ENCODE results near the gene IGF2BP1. TPM values are rescaled to one million over a fixed set of nuclear protein-coding genes. Genes with fewer than 3 reads are reported as not detected.
"Not testable (repeated sequence)": the region's sequence is repeated elsewhere in the genome, so short reads cannot be mapped to it uniquely, and the experiment has no call there.

The IGF2BP1 gene
- total RNA-seq, 6 experiments from 2014 or later, result 26.5 to 65.4 (median 60.0) TPM

GRCh38 chr17:49002331-49002730 is 5.1 kb downstream of the IGF2BP1 start:
- TF ChIP-seq CTCF (IDR thresholded peaks at IDR 0.05), result no peak
- peak overlapping the region; percentile 51 for H3K27ac Mint-ChIP-seq
- H3K4me3 Mint-ChIP-seq, result peak overlapping the region; percentile 83
- H3K36me3 Mint-ChIP-seq (ENCODE audit: low read depth), result peaks cover 29% of the 10 kb centered on the region
- H3K4me1 Mint-ChIP-seq (ENCODE audit: low read depth), result peaks cover 74% of the 10 kb centered on the region
- H3K9me3 Mint-ChIP-seq, result no peaks in the 10 kb centered on the region
- no peak for DNase-seq
- H3K27me3 Mint-ChIP-seq (ENCODE audit: insufficient read depth), result peaks cover 21% of the 10 kb centered on the region

GRCh38 chr17:49002766-49003165 is 5.6 kb downstream of the IGF2BP1 start:
- peak overlapping the region; percentile 51 for H3K27ac Mint-ChIP-seq
- H3K9me3 Mint-ChIP-seq, result no peaks in the 10 kb centered on the region
- peaks cover 29% of the 10 kb centered on the region for H3K36me3 Mint-ChIP-seq (ENCODE audit: low read depth)
- H3K27me3 Mint-ChIP-seq (ENCODE audit: insufficient read depth), result peaks cover 23% of the 10 kb centered on the region
- H3K4me1 Mint-ChIP-seq (ENCODE audit: low read depth), result peaks cover 74% of the 10 kb centered on the region
- peak overlapping the region; percentile 83; the same call in 1 of the 2 replicates for H3K4me3 Mint-ChIP-seq
- no peak for DNase-seq
- no peak for TF ChIP-seq CTCF (IDR thresholded peaks at IDR 0.05)

GRCh38 chr17:49003557-49004511 is 6.6 kb downstream of the IGF2BP1 start:
- Mint-ChIP-seq H3K9me3 (no peaks in the 10 kb centered on the region), H3K27me3 (ENCODE audit: insufficient read depth) (peaks cover 26% of the 10 kb centered on the region), H3K36me3 (ENCODE audit: low read depth) (peaks cover 25% of the 10 kb centered on the region), H3K27ac (peak overlapping the region; percentile 68), H3K4me1 (ENCODE audit: low read depth) (peaks cover 78% of the 10 kb centered on the region), H3K4me3 (peak overlapping the region; percentile 83)
- no peak for TF ChIP-seq CTCF (IDR thresholded peaks at IDR 0.05)
- DNase-seq, result no peak

GRCh38 chr17:49005140-49005539 is 8.0 kb downstream of the IGF2BP1 start:
- H3K4me1 Mint-ChIP-seq (ENCODE audit: low read depth), result peaks cover 65% of the 10 kb centered on the region
- peaks cover 21% of the 10 kb centered on the region; the same call in 1 of the 2 replicates for H3K27me3 Mint-ChIP-seq (ENCODE audit: insufficient read depth)
- H3K4me3 Mint-ChIP-seq, result no peak overlapping the region
- H3K36me3 Mint-ChIP-seq (ENCODE audit: low read depth), result peaks cover 13% of the 10 kb centered on the region
- no peaks in the 10 kb centered on the region for H3K9me3 Mint-ChIP-seq
- TF ChIP-seq CTCF (IDR thresholded peaks at IDR 0.05), result no peak
- H3K27ac Mint-ChIP-seq, result no peak overlapping the region; the same call in 1 of the 2 replicates
- DNase-seq, result no peak

- H3K4me1 Mint-ChIP-seq (ENCODE audit: low read depth), result peaks cover 45% of the 10 kb centered on the region
- H3K4me3 Mint-ChIP-seq, H3K9me3 Mint-ChIP-seq, H3K27ac Mint-ChIP-seq, DNase-seq: not testable (repeated sequence)
- H3K36me3 Mint-ChIP-seq (ENCODE audit: low read depth), result peaks cover 11% of the 10 kb centered on the region
- H3K27me3 Mint-ChIP-seq (ENCODE audit: insufficient read depth), result peaks cover 21% of the 10 kb centered on the region
Measured at GRCh38 chr17:49008908-49009307, 11.7 kb downstream of the IGF2BP1 start.

- Mint-ChIP-seq H3K27me3 (ENCODE audit: insufficient read depth) (peaks cover 32% of the 10 kb centered on the region), H3K4me1 (ENCODE audit: low read depth) (peaks cover 44% of the 10 kb centered on the region), H3K36me3 (ENCODE audit: low read depth) (no peaks in the 10 kb centered on the region; the same call in 1 of the 2 replicates), H3K27ac (0 out of 2 replicates have a peak overlapping the region, but pooled peaks have one; percentile 26), H3K9me3 (no peaks in the 10 kb centered on the region), H3K4me3 (no peak overlapping the region; the same call in 1 of the 2 replicates)
- DNase-seq, result no peak
- no peak for TF ChIP-seq CTCF (IDR thresholded peaks at IDR 0.05)
Measured at GRCh38 chr17:49012769-49013255, 15.6 kb downstream of the IGF2BP1 start.
